Endothelial cell of umbilical vein (primary cell): ENCODE measurements around the gene SSRP1. TPM values are rescaled to one million over a fixed set of nuclear protein-coding genes. Genes with fewer than 3 reads are reported as not detected.

ENCODE experiments used
- BruUV-seq: library from RNA; stranded (reverse); fragments of 400-500 nt; replicated peaks from 2 replicates; lab custom pipeline; 2021; lab: Mats Ljungman, UMichigan
- CTCF ChIA-PET: fragments of 300-600, 350-600 bp; sonication (Branson Sonifier 250); formaldehyde crosslinking; loops from one replicate; lab custom pipeline; 2021; ENCODE audit warnings: antibody characterized with exemption, inconsistent platforms; lab: Charles Lee
- POLR2A ChIA-PET: fragments of 300-600, 350-600 bp; sonication (Branson Sonifier 250); formaldehyde crosslinking; loops from one replicate; lab custom pipeline; 2021; ENCODE audit warnings: antibody characterized with exemption, inconsistent platforms; lab: Charles Lee
- DNase-seq: peaks from one replicate; pipeline ENCODE4 v3.0.0-alpha.2; 2011; ENCODE audit warnings: low read depth, low spot score
- FAIRE-seq: peaks from 2 replicates; lab custom pipeline; 2011; peaks lifted over from hg19 to GRCh38; lab: Jason Lieb, UNC
- H2AFZ ChIP-seq: 2 replicates; pipeline ENCODE4 v1.6.0; 2012; ENCODE audit warnings: low read depth, low read length, control low read depth, inconsistent platforms
- H3K27ac ChIP-seq: 2 replicates; pipeline ENCODE4 v1.5.1; 2011; ENCODE audit warnings: low read depth, mild to moderate bottlenecking, control low read depth, low read length, moderate library complexity; ENCODE audit not compliant: insufficient read depth
- H3K27me3 ChIP-seq, 2 experiments: 2 replicates each; pipeline versions ENCODE4 v1.6.0 to v1.6.1; 2011; ENCODE audit warnings: low read length in 2 of 2, mixed read lengths in 1 of 2; ENCODE audit not compliant: control insufficient read depth in 2 of 2, insufficient read depth in 2 of 2
- H3K36me3 ChIP-seq, 2 experiments: 2 replicates in 1 of 2; 3 replicates in 1 of 2; pipeline ENCODE4 v1.5.1; 2011; ENCODE audit warnings: low read length in 2 of 2, mild to moderate bottlenecking in 1 of 2, moderate library complexity in 1 of 2; ENCODE audit not compliant: control insufficient read depth in 2 of 2, insufficient read depth in 2 of 2; ENCODE audit errors: extremely low read depth in 1 of 2
- H3K4me1 ChIP-seq: 3 replicates; pipeline ENCODE4 v1.5.1; 2011; ENCODE audit warnings: mild to moderate bottlenecking, low read length; ENCODE audit not compliant: control insufficient read depth, insufficient read depth; ENCODE audit errors: extremely low read depth
- H3K4me2 ChIP-seq: 2 replicates; pipeline ENCODE4 v1.6.1; 2011; ENCODE audit warnings: low read length, control low read depth, mixed read lengths; ENCODE audit not compliant: insufficient read depth
- H3K4me3 ChIP-seq, 3 experiments: fragments of 200-600 bp in 1 of 3; sonication (generic), shearing (Covaris generic) in 1 of 3; replicated peaks in 1 of 3; 2 replicates each; pipeline ENCODE4 v1.5.1; 2011 to 2016; ENCODE audit warnings: control low read depth in 3 of 3, low read length in 3 of 3, mild to moderate bottlenecking in 2 of 3, inconsistent platforms in 1 of 3, low read depth in 1 of 3, moderate library complexity in 1 of 3; ENCODE audit not compliant: insufficient read depth in 1 of 3
- H3K79me2 ChIP-seq: 2 replicates; pipeline ENCODE4 v1.6.0; 2012; ENCODE audit warnings: low read length, inconsistent platforms; ENCODE audit not compliant: control insufficient read depth, insufficient read depth
- H3K9ac ChIP-seq: replicated peaks from 2 replicates; pipeline ENCODE3; 2011; ENCODE audit warnings: low read length, control low read depth; ENCODE audit not compliant: insufficient read depth; ENCODE audit errors: extremely low read depth
- H3K9me1 ChIP-seq: replicated peaks from 3 replicates; pipeline ENCODE4 v1.6.0; 2011; ENCODE audit warnings: mild to moderate bottlenecking, low read length; ENCODE audit not compliant: control insufficient read depth, insufficient read depth; ENCODE audit errors: extremely low read depth
- H3K9me3 ChIP-seq: replicated peaks from 2 replicates; pipeline ENCODE4 v1.5.1; 2012; ENCODE audit warnings: low read length, inconsistent platforms; ENCODE audit not compliant: control insufficient read depth, insufficient read depth
- H4K20me1 ChIP-seq: replicated peaks from 2 replicates; pipeline ENCODE3; 2011; ENCODE audit warnings: mild to moderate bottlenecking, low read length; ENCODE audit not compliant: control insufficient read depth, insufficient read depth; ENCODE audit errors: extremely low read depth
- GATA2 ChIP-seq: IDR thresholded peaks from 2 replicates; pipeline ENCODE4 v1.7.0; 2011; ENCODE audit warnings: low read depth, mild to moderate bottlenecking, moderate library complexity, mixed read lengths, low read length; ENCODE audit not compliant: insufficient read length, insufficient read depth
- JUN ChIP-seq: IDR thresholded peaks from 2 replicates; pipeline ENCODE4 v1.6.1; 2011; ENCODE audit warnings: borderline replicate concordance, low read depth; ENCODE audit not compliant: insufficient read length, insufficient read depth
- MAX ChIP-seq: IDR thresholded peaks from 2 replicates; pipeline ENCODE4 v1.6.1; 2011; ENCODE audit not compliant: insufficient read depth, insufficient read length
- MYC ChIP-seq: IDR thresholded peaks from one replicate; pipeline ENCODE4 v1.6.1; 2011; ENCODE audit warnings: mild to moderate bottlenecking, low read depth, low read length
- POLR2A ChIP-seq: IDR thresholded peaks from 2 replicates; pipeline ENCODE4 v1.6.1; 2012; ENCODE audit warnings: low read depth, mild to moderate bottlenecking, control low read depth, low read length
- POLR2AphosphoS5 ChIP-seq: IDR thresholded peaks from 2 replicates; pipeline ENCODE4 v1.6.1; 2012; ENCODE audit warnings: low read depth, mild to moderate bottlenecking, control low read depth, low read length, moderate library complexity; ENCODE audit not compliant: insufficient read depth
- dilution Hi-C: fragments of 300-500 bp; cut with MboI; formaldehyde crosslinking; loops from one replicate; pipeline ENCODE4 v1.15.0; 2019; ENCODE audit warnings: low sequenced_read_pairs; ENCODE audit not compliant: extremely low pct_ligation_motif_present
- intact Hi-C: fragments of 100-400 bp; cut with micrococcal nuclease; formaldehyde crosslinking; loops from one replicate; pipeline ENCODE4 v1.10.0; 2022
- polyA plus RNA-seq, 4 experiments: library from polyadenylated mRNA; depleted of rRNA in 3 of 4; stranded (reverse) in 3 of 4; unstranded in 1 of 4; fragments of >200 nt; gene quantifications; 2 replicates each; pipeline versions ENCODE4 v1.2.1 to v1.2.3, GENCODE V29; 2011 to 2012; ENCODE audit warnings: missing spikeins in 1 of 4
- total RNA-seq: library from RNA; stranded (reverse); gene quantifications from 2 replicates; pipeline ENCODE4 v1.2.3, GENCODE V29; 2021
- TF ChIP-seq, protein P1 (sequence below), 2 donors: IDR thresholded peaks; 1 replicate in 1 of 2; 2 replicates in 1 of 2; pipeline ENCODE4 v1.5.1; 2011; ENCODE audit warnings: low read length in 2 of 2, mild to moderate bottlenecking in 2 of 2, moderate library complexity in 2 of 2, control low read depth in 1 of 2, inconsistent platforms in 1 of 2, low read depth in 1 of 2; ENCODE audit not compliant: insufficient read depth in 1 of 2; ENCODE audit errors: extremely low read depth in 1 of 2

The SSRP1 gene
- total and polyA plus RNA-seq, 2 donors (not counting 3 experiments of a cell fraction or from before 2014, with no cell fraction given) = 130 to 146 TPM

DNA sequence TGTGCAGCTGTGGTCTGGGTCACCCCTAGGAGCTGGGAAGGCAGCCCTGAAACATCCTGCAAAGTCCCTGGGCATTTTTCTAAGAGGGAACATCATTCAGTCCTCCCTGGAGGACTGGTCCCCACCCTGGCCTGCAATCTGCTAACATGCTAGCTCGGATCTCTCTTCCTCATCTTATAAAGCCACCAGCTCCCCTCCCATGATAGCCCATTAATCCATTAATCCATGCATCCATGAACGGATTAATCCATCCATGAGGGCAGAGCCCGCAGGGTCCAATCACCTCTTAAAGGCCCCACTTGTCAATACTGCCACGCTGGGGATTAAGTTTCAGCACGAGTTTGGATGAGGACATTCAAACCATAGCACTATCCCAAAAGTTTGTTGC is 33.1 kb upstream of the SSRP1 start:
- no peaks in the 10 kb centered on the region for H3K9me1 ChIP-seq
- TF ChIP-seq POLR2A = no peak
- no peak for TF ChIP-seq MYC
- TF ChIP-seq GATA2 = no peak
- no peak for TF ChIP-seq MAX
- TF ChIP-seq, protein P1, sequence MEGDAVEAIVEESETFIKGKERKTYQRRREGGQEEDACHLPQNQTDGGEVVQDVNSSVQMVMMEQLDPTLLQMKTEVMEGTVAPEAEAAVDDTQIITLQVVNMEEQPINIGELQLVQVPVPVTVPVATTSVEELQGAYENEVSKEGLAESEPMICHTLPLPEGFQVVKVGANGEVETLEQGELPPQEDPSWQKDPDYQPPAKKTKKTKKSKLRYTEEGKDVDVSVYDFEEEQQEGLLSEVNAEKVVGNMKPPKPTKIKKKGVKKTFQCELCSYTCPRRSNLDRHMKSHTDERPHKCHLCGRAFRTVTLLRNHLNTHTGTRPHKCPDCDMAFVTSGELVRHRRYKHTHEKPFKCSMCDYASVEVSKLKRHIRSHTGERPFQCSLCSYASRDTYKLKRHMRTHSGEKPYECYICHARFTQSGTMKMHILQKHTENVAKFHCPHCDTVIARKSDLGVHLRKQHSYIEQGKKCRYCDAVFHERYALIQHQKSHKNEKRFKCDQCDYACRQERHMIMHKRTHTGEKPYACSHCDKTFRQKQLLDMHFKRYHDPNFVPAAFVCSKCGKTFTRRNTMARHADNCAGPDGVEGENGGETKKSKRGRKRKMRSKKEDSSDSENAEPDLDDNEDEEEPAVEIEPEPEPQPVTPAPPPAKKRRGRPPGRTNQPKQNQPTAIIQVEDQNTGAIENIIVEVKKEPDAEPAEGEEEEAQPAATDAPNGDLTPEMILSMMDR (IDR thresholded peaks at IDR 0.05; ENCODE audit: extremely low read depth in 1 of 2, insufficient read depth in 1 of 2, low read depth in 1 of 2, low read length in 2 of 2) = no peak
- no peak for TF ChIP-seq JUN
- no peak for TF ChIP-seq POLR2AphosphoS5
- BruUV-seq = no TSS peak
- DNase-seq (no peak), FAIRE-seq (no peak)
- no peaks in the 10 kb centered on the region for H3K4me1 ChIP-seq
- CTCF ChIA-PET = interaction anchor here (1.9 kb wide), 1 partner anchor 9 kb away, joined by 4 read pairs; no protein-coding TSS in a partner anchor
- H2AFZ ChIP-seq = no peak overlapping the region
- no peak overlapping the region for H3K27ac ChIP-seq
- POLR2A ChIA-PET = no interaction called here
- H3K4me3 ChIP-seq = no peak overlapping the region
- H3K27me3 ChIP-seq = peaks cover 0 to 2% of the 10 kb centered on the region in 2 experiments
- no peaks in the 10 kb centered on the region for H3K36me3 ChIP-seq
- H3K79me2 ChIP-seq = no peaks in the 10 kb centered on the region
- H3K9ac ChIP-seq = no peak overlapping the region
- no peaks in the 10 kb centered on the region for H4K20me1 ChIP-seq
- no peak overlapping the region for H3K4me2 ChIP-seq
- intact Hi-C loops = no loop called here
- no peaks in the 10 kb centered on the region for H3K9me3 ChIP-seq
- dilution Hi-C loops = no loop called here
